ENCODE results near the gene SUPT4H1.

Gene SUPT4H1

DNA sequence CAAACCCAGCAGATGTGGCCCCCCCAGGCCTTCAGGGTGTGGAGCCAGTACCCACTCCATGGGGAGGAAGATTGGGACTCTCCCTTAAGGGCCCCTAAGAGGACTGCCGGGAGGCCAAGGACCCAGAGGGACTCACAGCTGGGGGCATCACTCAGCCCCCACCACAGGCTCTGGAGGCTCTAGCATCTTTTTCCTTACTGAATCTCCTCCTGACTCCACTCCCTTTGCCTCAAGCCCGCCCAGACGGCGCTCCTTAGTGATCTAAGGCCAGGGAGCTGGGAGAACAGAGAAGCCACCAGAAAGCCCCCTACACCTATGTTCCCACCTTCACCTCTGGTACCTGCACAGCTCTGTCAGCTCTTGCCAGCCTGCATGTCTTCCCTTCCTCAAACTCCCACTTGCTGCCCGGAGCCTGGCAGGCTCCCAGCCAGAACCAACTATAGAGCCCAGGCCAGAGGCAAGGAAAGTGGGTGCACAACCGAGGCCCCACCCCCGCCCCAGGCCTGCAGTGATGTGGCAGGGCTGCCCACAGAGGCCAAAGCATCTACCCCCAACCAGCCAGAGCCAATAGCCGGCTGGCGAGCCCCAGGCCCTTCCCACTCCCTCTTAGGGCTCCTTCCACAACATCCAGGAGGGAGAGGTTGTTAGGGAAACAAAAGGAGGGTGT is 48.9 kb downstream of the SUPT4H1 start:
- DNase-seq: no peak

DNA sequence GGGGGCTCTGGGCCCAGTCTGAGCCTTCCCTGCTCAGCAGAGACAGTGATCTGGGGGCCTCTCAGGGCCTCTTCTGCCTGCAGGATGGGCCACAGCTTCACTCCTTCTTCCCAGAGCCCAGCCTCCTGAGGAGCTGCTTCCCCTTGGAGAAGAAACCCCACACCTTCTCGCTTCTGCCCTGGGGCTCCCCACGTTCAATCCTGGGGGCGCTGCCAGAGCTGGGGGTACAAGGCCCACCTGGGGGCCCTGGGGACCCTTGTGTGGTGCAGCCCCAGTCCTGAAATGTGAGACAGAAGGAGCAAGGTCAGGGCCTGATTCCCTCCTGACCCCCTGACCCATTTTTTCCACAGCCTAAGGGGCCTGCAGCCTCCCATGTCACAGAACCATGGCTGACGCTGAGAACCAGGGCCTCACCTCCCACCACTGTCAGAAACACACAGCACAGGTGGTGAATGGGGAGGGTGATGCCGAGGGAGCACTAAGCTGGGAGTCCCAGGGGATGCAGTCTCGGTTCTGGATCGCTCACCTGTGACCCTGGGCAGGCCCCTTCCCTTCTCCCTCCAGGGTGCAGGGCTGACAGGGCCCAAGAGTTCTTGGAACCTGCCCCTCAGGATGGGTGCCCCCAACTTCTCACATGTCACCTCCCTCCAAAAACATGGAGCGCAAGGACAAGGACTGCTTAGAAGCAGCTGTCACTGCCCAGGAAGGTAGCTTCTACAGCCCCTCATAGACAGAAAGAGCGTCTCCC is 49.7 kb downstream of the SUPT4H1 start:
- DNase-seq: no peak

DNA sequence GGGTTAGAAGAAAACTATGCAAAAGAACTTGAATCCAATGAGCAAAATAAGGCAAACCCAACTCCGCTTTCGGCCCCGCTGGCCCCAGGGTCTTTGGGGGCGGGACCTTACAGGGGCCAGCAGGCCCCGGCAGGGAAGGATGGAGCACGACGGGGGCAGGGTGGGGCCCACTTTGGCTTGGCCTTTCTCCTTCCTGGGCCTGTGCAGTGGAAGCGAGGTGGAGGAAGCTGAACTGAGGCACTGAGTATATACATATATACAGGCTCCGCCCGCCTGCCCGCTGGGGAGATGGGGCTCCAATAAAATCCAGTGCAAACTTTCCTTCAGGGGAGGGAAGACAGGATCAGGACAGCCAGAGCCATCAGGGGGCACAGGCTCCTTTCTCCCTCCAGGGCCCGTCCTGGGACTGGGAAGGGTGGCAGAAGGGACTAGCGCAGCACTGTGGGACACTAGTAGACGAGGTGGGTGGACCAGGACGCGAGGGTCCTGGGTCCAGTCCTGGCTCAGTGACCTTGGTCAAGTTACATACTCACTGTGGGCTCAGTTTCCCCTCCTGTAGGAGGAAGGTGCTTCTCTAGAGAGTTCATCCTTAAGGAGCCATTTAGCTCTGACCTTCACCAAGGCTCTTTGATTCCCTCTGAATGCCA is 50.4 kb downstream of the SUPT4H1 start:
- DNase-seq: no peak

DNA sequence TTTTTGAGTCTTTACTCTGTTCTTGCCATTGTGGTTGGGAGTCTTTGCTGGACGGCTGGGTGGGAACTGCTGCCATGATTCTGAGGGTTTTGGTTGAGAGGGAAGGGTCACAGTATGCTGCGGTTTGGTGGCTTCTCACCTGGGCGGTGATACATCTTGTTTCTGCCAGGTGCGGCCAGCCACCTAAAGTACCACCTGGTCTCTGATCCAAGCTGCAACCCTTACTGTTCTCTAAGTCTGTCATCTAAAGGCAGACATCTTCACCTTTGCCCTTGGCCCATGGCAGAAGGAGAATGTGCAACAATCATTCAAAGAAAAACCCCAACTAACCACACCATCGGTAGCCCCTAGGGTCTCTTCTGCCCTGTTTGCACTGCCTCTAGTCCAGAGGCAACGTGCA is 51.7 kb downstream of the SUPT4H1 start:
- no peak for DNase-seq
